Ovary (tissue), 3 donors: ENCODE measurements around the gene POLR2J.

ENCODE experiments used
- POLR2A ChIP-seq: fragments of 450-650 bp; IDR thresholded peaks from one replicate; pipeline ENCODE4 v1.6.1; 2017; ENCODE audit warnings: antibody characterized with exemption, mild to moderate bottlenecking, moderate library complexity
- TF ChIP-seq, protein P1 (sequence below), 3 donors: fragments of 450-650 bp in 2 of 3; fragments of 200-600 bp in 1 of 3; IDR thresholded peaks; one replicate each; pipeline versions ENCODE4 v1.5.1 to v1.8.0; 2016 to 2022; ENCODE audit warnings: antibody characterized with exemption in 3 of 3, mild to moderate bottlenecking in 1 of 3
- donor health status: DM: no; HTN: no; CAD: no.

DNA sequence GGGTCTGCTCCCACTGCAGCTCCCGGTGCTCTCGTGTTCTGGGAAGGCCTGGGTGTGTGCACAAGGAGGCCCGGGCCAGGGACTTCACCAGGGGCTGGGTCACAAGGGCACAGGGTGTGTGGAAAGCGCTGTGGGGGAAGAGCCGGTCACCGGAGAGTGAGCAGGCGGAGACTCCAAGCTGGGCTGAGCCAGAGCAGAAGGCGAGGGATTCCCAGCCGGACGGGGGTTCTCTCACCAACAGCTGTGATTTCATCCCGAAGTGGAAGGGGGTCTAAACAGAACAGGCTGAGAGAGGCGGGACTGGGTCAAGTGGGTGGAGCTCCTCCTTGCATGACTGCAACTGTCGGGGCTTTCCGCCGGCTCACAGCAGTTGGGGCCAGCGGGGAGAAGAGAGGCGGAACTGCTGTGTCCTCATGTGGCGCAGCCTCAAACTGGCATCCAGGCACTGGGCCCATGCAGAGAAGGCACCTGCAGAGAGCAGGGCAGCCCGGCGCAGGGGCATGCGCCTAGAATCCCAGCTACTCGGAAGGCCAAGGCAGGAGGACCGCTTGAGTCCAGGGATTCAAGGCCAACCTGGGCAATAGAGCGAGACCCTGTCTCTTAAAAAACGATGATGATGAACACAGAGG, 53.0 kb downstream of the POLR2J start:
- TF ChIP-seq, protein P1, sequence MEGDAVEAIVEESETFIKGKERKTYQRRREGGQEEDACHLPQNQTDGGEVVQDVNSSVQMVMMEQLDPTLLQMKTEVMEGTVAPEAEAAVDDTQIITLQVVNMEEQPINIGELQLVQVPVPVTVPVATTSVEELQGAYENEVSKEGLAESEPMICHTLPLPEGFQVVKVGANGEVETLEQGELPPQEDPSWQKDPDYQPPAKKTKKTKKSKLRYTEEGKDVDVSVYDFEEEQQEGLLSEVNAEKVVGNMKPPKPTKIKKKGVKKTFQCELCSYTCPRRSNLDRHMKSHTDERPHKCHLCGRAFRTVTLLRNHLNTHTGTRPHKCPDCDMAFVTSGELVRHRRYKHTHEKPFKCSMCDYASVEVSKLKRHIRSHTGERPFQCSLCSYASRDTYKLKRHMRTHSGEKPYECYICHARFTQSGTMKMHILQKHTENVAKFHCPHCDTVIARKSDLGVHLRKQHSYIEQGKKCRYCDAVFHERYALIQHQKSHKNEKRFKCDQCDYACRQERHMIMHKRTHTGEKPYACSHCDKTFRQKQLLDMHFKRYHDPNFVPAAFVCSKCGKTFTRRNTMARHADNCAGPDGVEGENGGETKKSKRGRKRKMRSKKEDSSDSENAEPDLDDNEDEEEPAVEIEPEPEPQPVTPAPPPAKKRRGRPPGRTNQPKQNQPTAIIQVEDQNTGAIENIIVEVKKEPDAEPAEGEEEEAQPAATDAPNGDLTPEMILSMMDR (IDR thresholded peaks at IDR 0.05) = no peak
- no peak for TF ChIP-seq POLR2A
